HG03558 (cell line): ENCODE results near the gene CTAGE15.
A peak's percentile ranks its signal among the peaks of the same experiment; 100 is the strongest.

Experiments
- ATAC-seq: cut with Tn5 transposase; IDR thresholded peaks from one replicate; pipeline ENCODE4 v1.9.1; 2021; ENCODE audit warnings: moderate number of reproducible peaks; ENCODE audit not compliant: unreplicated experiment; ENCODE audit errors: extremely low read depth

The CTAGE15 gene

GRCh38 chr7:143621175-143621574, 49.6 kb downstream of the CTAGE15 start:
- ATAC-seq: peak; percentile 25

GRCh38 chr7:143622130-143622529, 50.5 kb downstream of the CTAGE15 start:
- ATAC-seq: peak; percentile 19
